Measurements from ENCODE around the gene BTF3. TPM values are rescaled to one million over a fixed set of nuclear protein-coding genes. Genes with fewer than 3 reads are reported as not detected.
A peak's percentile ranks its signal among the peaks of the same experiment; 100 is the strongest.

The BTF3 gene
- total and polyA plus RNA-seq, 9 of the 15 experiments (the other 6 are each of a cell fraction or from before 2014, with no cell fraction given): 534 to 1,637 (median 848) TPM

GRCh38 chr5:73496984-73497457 is 1.2 kb upstream of the BTF3 start (continued):
- TF ChIP-seq ZNF589 (CRISPR knock-in tag; IDR thresholded peaks at IDR 0.05; ENCODE audit: low read depth) (no peak), MTA3 (IDR thresholded peaks at IDR 0.05; ENCODE audit: borderline replicate concordance) (0 out of 2 replicates have a peak, but pooled peaks have one; percentile 18), ZNF398 (CRISPR knock-in tag; IDR thresholded peaks at IDR 0.05) (no peak), ADNP (tag; IDR thresholded peaks at IDR 0.05) (no peak), CEBPZ (IDR thresholded peaks at IDR 0.05; ENCODE audit: borderline replicate concordance, low read depth, low read length) (no peak), MEF2D (tag; conservative IDR thresholded peaks at IDR 0.05; ENCODE audit: low read depth) (no peak), FOXM1 (IDR thresholded peaks at IDR 0.05; ENCODE audit: low read depth) (0 out of 2 replicates have a peak, but pooled peaks have one; percentile 9), FOXM1 (CRISPR knock-in tag; IDR thresholded peaks at IDR 0.05; ENCODE audit: low read depth) (no peak), PTBP1 (IDR thresholded peaks at IDR 0.05; ENCODE audit: low read depth, low read length) (no peak), ZNF253 (CRISPR knock-in tag; conservative IDR thresholded peaks at IDR 0.05) (no peak), ZNF408 (CRISPR knock-in tag; IDR thresholded peaks at IDR 0.05; ENCODE audit: low read depth) (no peak), MAFG (tag; conservative IDR thresholded peaks at IDR 0.05) (no peak), ZNF766 (CRISPR knock-in tag; conservative IDR thresholded peaks at IDR 0.05) (0 out of 2 replicates have a peak, but pooled peaks have one; percentile 34), ZNF76 (CRISPR knock-in tag; IDR thresholded peaks at IDR 0.05; ENCODE audit: borderline replicate concordance) (no peak), RHOXF2B (CRISPR knock-in tag; conservative IDR thresholded peaks at IDR 0.05) (no peak), ID3 (CRISPR knock-in tag; IDR thresholded peaks at IDR 0.05) (no peak), ID3 (tag; IDR thresholded peaks at IDR 0.05) (no peak), GATA2 (CRISPR knock-in tag; IDR thresholded peaks at IDR 0.05) (no peak), NR2C2 (CRISPR knock-in tag; IDR thresholded peaks at IDR 0.05) (no peak), NR2C2 (tag; IDR thresholded peaks at IDR 0.05) (no peak)
- TF ChIP-seq, protein P1, sequence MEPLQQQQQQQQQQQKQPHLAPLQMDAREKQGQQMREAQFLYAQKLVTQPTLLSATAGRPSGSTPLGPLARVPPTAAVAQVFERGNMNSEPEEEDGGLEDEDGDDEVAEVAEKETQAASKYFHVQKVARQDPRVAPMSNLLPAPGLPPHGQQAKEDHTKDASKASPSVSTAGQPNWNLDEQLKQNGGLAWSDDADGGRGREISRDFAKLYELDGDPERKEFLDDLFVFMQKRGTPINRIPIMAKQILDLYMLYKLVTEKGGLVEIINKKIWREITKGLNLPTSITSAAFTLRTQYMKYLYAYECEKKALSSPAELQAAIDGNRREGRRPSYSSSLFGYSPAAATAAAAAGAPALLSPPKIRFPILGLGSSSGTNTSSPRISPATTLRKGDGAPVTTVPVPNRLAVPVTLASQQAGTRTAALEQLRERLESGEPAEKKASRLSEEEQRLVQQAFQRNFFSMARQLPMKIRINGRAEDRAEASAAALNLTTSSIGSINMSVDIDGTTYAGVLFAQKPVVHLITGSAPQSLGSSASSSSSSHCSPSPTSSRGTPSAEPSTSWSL (CRISPR knock-in tag; IDR thresholded peaks at IDR 0.05; ENCODE audit: borderline replicate concordance): no peak
